Measurements from ENCODE around the gene TMEM184B. TPM values are rescaled to one million over a fixed set of nuclear protein-coding genes. Genes with fewer than 3 reads are reported as not detected.

Gene TMEM184B
- total RNA-seq, 4 donors from 2014 or later, result 18.7 to 88.4 (median 41.1) TPM

DNA sequence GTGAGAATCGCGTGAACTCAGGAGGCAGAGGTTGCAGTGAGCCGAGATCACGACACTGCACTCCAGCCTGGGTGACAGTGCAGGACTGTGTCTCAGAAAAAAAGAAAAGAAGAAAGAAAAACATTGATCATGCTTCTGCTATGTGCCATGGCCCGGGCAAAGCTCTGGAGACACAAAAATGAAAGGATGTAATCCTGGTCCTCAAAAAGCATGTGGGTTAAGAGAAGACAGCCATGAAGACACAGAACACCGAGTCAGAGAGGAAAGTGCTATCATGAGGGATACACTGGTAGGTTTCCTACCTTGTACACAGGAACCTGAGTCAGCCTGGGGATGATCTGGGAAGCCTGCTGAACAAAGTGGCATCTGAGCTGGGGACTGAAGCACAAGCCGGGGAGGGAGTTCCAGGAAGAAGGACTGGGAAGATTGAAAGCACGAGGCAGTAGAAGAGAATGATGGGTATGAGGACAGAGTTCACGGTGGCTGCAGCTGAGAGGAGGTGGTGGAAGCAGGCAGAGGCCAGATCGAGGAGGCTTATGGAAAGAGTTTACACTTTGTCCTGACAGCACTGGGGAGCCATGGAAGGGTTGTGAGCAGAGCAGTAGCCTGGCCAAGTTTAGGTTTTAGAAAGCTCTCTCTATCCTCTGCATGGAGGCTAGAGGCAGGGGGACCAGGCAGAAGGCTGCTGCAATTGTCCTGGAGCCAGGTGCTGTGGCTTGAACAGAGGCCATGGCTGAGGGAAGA, 80.9 kb downstream of the TMEM184B start:
- Histone ChIP-seq H3K36me3 (no peaks in the 10 kb centered on the region), H3K4me3 (no peak overlapping the region), H3K27ac (no peak overlapping the region), H3K4me1 (peaks cover 0 to 34% (median 12%) of the 10 kb centered on the region in 4 donors), H3K27me3 (no peaks in the 10 kb centered on the region), H3K9me3 (no peaks in the 10 kb centered on the region)
- 63 to 64% methylated on average over 9 to 10 of the region's 10 CpGs for WGBS, 2 donors (ENCODE audit: low coverage in 1 of 2)
- TF ChIP-seq, protein P1, sequence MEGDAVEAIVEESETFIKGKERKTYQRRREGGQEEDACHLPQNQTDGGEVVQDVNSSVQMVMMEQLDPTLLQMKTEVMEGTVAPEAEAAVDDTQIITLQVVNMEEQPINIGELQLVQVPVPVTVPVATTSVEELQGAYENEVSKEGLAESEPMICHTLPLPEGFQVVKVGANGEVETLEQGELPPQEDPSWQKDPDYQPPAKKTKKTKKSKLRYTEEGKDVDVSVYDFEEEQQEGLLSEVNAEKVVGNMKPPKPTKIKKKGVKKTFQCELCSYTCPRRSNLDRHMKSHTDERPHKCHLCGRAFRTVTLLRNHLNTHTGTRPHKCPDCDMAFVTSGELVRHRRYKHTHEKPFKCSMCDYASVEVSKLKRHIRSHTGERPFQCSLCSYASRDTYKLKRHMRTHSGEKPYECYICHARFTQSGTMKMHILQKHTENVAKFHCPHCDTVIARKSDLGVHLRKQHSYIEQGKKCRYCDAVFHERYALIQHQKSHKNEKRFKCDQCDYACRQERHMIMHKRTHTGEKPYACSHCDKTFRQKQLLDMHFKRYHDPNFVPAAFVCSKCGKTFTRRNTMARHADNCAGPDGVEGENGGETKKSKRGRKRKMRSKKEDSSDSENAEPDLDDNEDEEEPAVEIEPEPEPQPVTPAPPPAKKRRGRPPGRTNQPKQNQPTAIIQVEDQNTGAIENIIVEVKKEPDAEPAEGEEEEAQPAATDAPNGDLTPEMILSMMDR (IDR thresholded peaks at IDR 0.05), result no peak
- TF ChIP-seq POLR2A (IDR thresholded peaks at IDR 0.05) (no peak), POLR2AphosphoS5 (IDR thresholded peaks at IDR 0.05) (no peak), EP300 (IDR thresholded peaks at IDR 0.05; ENCODE audit: low read depth) (no peak)
- no peak for DNase-seq
- intact Hi-C loops (cut with DNase I; ENCODE audit: low total_unique reads) (no loop called here), in situ Hi-C loops (cut with MboI; ENCODE audit: low pct_ligation_motif_present in 1 of 4, low pct_unique_long_range_greater_than_20kb in 1 of 4, low sequenced_read_pairs in 3 of 4) (no loop called here)

DNA sequence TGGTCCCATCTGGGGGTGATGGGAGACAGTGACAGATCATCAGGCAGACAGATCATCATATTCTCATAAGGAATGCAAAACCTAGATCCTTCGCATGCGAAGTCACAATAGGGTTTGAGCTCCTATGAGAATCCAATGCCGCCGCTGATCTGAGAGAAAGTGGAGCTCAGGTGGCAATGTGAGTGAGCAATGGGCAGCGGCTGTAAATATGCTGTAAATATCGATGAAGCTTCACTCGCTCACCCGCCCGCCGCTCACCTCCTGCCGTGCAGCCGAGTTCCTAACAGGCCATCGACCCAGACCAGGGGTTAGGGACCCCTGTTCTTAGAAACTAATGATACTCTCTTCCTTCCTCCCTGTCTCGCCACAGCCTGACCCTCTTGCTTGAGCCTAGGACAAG, 81.8 kb downstream of the TMEM184B start:
- intact Hi-C loops (cut with DNase I; ENCODE audit: low total_unique reads), result no loop called here
- no peak for DNase-seq
- no peaks in the 10 kb centered on the region for H3K27me3 ChIP-seq
- no peaks in the 10 kb centered on the region for H3K9me3 ChIP-seq
- H3K36me3 ChIP-seq, result no peaks in the 10 kb centered on the region
- 90% methylated on average over 14 of the region's 14 CpGs; no CpG with 5 or more reads in 1 of the 2 donors for WGBS, 2 donors (ENCODE audit: low coverage in 1 of 2)
- TF ChIP-seq POLR2A (IDR thresholded peaks at IDR 0.05) (no peak), POLR2AphosphoS5 (IDR thresholded peaks at IDR 0.05) (no peak), EP300 (IDR thresholded peaks at IDR 0.05; ENCODE audit: low read depth) (no peak)
- TF ChIP-seq, protein P1 (IDR thresholded peaks at IDR 0.05), result no peak
- no peak overlapping the region for H3K4me3 ChIP-seq
- in situ Hi-C loops (cut with MboI; ENCODE audit: low pct_ligation_motif_present in 1 of 4, low pct_unique_long_range_greater_than_20kb in 1 of 4, low sequenced_read_pairs in 3 of 4), result no loop called here
- H3K4me1 ChIP-seq, result peaks cover 0 to 37% (median 12%) of the 10 kb centered on the region in 4 donors
- no peak overlapping the region for H3K27ac ChIP-seq

- H3K27ac ChIP-seq, result no peak overlapping the region
- H3K36me3 ChIP-seq, result no peaks in the 10 kb centered on the region
- no peaks in the 10 kb centered on the region for H3K9me3 ChIP-seq
- H3K4me3 ChIP-seq, result no peak overlapping the region
- 65 to 84% methylated on average over 3 to 6 of the region's 6 CpGs for WGBS, 2 donors (ENCODE audit: low coverage in 1 of 2)
- no peaks in the 10 kb centered on the region for H3K27me3 ChIP-seq
- TF ChIP-seq POLR2A (IDR thresholded peaks at IDR 0.05), result no peak
- TF ChIP-seq, protein P1 (IDR thresholded peaks at IDR 0.05), result no peak
- no peak for TF ChIP-seq EP300 (IDR thresholded peaks at IDR 0.05; ENCODE audit: low read depth)
- TF ChIP-seq POLR2AphosphoS5 (IDR thresholded peaks at IDR 0.05), result no peak
- no peak for DNase-seq
- peaks cover 0 to 37% (median 12%) of the 10 kb centered on the region in 4 donors for H3K4me1 ChIP-seq
- in situ Hi-C loops (cut with MboI; ENCODE audit: low pct_ligation_motif_present in 1 of 4, low pct_unique_long_range_greater_than_20kb in 1 of 4, low sequenced_read_pairs in 3 of 4), result no loop called here
- intact Hi-C loops (cut with DNase I; ENCODE audit: low total_unique reads), result no loop called here
These were observed 82.2 kb downstream of the TMEM184B start for GRCh38 chr22:38190581-38190980.

GRCh38 chr22:38189104-38189503, 83.7 kb downstream of the TMEM184B start:
- TF ChIP-seq POLR2AphosphoS5 (IDR thresholded peaks at IDR 0.05) (no peak), POLR2A (IDR thresholded peaks at IDR 0.05) (no peak), EP300 (IDR thresholded peaks at IDR 0.05; ENCODE audit: low read depth) (no peak)
- TF ChIP-seq, protein P1 (IDR thresholded peaks at IDR 0.05), result no peak
- no peaks in the 10 kb centered on the region for H3K27me3 ChIP-seq
- H3K9me3 ChIP-seq, result no peaks in the 10 kb centered on the region
- H3K4me3 ChIP-seq, result no peak overlapping the region
- in situ Hi-C loops (cut with MboI; ENCODE audit: low pct_ligation_motif_present in 1 of 4, low pct_unique_long_range_greater_than_20kb in 1 of 4, low sequenced_read_pairs in 3 of 4) (no loop called here), intact Hi-C loops (cut with DNase I; ENCODE audit: low total_unique reads) (no loop called here)
- peaks cover 0 to 29% (median 7%) of the 10 kb centered on the region in 4 donors for H3K4me1 ChIP-seq
- 64 to 75% methylated on average over 2 to 3 of the region's 3 CpGs for WGBS, 2 donors (ENCODE audit: low coverage in 1 of 2)
- no peak for DNase-seq
- no peak overlapping the region for H3K27ac ChIP-seq
- no peaks in the 10 kb centered on the region for H3K36me3 ChIP-seq
